Choroid plexus epithelial cell (primary cell): ENCODE measurements around the gene MFSD2A.
A peak's percentile ranks its signal among the peaks of the same experiment; 100 is the strongest.

Source experiments
- DNase-seq: peaks from one replicate; pipeline ENCODE4 v3.0.0-alpha.2; 2010; ENCODE audit warnings: low read depth
- H3K4me3 ChIP-seq: 2 replicates; pipeline ENCODE4 v1.5.1; 2011; ENCODE audit warnings: low read depth, mild to moderate bottlenecking, control low read depth, low read length, moderate library complexity
- TF ChIP-seq, protein P1 (sequence below): conservative IDR thresholded peaks from 2 replicates; pipeline ENCODE4 v1.5.1; 2011; ENCODE audit warnings: low read depth, mild to moderate bottlenecking, control low read depth, inconsistent platforms, low read length, moderate library complexity

Gene MFSD2A

DNA sequence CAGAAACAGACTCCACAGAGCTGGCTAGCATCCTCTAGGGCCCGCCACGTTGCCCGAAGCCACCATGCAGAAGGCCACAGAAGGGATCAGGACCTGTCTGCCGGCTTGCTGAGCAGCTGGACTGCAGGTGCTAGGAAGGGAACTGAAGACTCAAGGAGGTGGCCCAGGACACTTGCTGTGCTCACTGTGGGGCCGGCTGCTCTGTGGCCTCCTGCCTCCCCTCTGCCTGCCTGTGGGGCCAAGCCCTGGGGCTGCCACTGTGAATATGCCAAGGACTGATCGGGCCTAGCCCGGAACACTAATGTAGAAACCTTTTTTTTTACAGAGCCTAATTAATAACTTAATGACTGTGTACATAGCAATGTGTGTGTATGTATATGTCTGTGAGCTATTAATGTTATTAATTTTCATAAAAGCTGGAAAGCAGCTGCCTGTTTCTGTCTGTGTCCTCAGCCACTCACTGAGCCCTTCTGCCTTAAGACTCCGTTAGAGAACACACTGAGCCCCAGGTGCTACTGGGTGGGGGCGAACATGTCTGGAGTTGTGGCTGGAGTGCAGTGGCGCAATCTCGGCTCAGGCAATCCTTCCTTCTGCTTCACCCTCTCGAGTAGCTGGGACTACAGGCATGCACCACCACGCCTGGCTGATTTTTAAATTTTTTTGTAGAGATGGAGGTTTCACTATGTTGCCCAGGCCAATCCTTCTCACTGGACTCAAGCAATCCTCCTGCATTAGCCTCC is 14.8 kb downstream of the MFSD2A start:
- no peak for DNase-seq
- TF ChIP-seq, protein P1, sequence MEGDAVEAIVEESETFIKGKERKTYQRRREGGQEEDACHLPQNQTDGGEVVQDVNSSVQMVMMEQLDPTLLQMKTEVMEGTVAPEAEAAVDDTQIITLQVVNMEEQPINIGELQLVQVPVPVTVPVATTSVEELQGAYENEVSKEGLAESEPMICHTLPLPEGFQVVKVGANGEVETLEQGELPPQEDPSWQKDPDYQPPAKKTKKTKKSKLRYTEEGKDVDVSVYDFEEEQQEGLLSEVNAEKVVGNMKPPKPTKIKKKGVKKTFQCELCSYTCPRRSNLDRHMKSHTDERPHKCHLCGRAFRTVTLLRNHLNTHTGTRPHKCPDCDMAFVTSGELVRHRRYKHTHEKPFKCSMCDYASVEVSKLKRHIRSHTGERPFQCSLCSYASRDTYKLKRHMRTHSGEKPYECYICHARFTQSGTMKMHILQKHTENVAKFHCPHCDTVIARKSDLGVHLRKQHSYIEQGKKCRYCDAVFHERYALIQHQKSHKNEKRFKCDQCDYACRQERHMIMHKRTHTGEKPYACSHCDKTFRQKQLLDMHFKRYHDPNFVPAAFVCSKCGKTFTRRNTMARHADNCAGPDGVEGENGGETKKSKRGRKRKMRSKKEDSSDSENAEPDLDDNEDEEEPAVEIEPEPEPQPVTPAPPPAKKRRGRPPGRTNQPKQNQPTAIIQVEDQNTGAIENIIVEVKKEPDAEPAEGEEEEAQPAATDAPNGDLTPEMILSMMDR, result no peak
- H3K4me3 ChIP-seq, result no peak overlapping the region

DNA sequence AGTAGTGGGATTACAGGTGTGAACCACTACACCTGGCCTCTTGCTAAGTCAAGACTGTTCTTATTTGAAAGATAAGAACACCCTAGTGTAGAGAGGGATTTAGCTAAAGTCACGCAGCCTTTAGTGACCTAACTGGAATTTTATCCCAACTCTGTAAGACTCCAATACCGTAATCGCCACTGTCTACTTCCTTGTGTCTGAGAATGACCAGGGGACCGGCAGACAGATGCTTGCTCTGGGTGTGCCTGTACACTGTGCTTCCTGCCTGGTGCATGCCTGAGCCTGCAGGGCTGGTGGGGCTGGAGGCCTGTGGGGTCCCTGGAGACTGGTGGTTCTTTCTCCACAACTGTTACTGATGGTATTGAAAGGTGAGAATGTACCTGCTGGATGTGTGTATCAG is 15.3 kb downstream of the MFSD2A start:
- TF ChIP-seq, protein P1, result no peak
- DNase-seq, result no peak

DNA sequence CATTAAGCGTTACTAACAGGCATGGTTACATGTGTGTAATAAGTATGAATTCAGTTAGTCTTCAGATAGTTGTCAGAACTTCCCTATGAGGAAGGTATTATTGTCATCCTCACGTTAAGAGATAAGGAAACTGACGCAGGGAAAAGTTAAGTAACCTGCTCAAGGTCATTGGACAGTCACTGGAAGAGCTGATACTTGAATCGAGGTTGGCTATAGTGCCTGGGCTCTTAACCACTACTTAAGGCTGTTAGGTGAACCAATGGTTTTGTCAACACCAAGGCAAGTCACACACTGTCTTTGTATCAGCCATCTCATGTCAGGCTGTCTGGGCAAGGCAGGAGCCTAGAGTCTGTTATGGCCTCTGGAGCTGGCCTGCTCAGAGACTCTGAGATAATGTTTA is 16.2 kb downstream of the MFSD2A start:
- DNase-seq, result no peak
- TF ChIP-seq, protein P1, result no peak
- no peak overlapping the region for H3K4me3 ChIP-seq

More for the DNA sequence above, 15.3 kb downstream of the MFSD2A start:
- no peak overlapping the region for H3K4me3 ChIP-seq

DNA sequence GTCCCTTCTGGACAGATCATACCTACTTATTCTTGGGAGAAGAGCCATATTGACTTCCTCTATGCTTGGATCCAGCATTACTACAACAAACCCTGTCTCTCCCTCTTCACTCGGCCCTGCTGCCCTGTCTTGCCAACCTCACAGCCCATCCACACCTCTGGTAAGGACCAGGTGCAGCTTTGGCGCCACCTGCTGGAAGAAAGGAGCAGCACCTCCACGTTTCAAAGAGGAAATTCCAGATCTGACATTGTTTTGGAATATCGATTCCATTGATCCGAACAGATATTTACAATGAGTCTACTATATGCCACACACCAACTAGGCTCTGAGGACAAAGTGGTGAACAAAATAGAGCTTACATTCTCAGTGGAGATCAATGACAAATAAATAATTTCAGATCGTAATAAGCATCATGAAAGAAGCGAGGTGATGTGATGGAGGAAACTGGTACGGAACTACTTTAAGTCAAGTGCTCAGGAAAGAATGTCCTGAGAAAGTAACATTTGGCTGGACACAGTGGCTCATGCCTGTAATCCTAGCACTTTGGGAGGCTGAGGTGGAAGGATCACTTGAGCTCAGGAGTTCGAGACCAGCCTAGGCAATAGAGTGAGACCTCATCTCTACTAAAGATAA is 18.7 kb downstream of the MFSD2A start:
- TF ChIP-seq, protein P1, result peak; percentile 99
- H3K4me3 ChIP-seq, result no peak overlapping the region
- peak; percentile 69 for DNase-seq

DNA sequence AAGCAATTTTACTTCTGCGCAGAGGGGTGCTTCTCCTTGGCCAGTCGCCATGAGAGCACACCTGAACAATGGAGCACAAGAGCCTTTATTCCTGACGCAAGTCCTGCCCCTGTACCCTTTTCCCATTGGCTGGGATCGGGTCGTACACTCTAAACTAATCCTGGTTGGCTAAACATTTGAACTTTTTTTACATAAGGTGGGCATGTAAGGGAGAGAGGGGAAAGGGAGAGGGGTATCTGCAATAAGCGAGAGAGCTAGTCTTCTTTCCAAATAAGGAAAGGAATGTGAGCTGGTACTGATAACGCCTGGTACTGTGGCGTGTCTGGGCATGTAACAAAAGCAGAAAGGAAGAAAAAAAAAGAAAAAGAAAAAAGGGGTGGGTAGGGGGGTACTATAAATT is 21.8 kb downstream of the MFSD2A start:
- no peak for DNase-seq
- TF ChIP-seq, protein P1, result no peak
- H3K4me3 ChIP-seq, result no peak overlapping the region

DNA sequence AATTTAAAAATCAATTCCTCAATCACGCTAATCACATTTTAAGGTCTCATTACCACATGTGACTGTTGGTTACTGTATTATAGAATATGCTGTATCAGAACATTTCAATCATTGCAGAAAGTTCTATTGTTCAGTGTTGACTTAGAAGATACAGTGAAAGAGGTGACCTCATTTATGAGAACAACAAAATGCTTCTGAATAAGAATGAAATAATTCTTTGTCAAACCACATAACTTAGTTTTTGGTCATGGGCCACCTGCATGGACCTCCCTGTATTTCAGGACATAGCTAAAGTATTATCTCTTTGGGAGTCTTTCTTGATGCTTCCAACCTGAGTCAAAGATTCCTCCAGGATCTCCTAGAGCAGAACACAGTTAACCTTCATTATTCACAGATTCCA is 22.3 kb downstream of the MFSD2A start:
- no peak overlapping the region for H3K4me3 ChIP-seq
- TF ChIP-seq, protein P1, result no peak
- no peak for DNase-seq

DNA sequence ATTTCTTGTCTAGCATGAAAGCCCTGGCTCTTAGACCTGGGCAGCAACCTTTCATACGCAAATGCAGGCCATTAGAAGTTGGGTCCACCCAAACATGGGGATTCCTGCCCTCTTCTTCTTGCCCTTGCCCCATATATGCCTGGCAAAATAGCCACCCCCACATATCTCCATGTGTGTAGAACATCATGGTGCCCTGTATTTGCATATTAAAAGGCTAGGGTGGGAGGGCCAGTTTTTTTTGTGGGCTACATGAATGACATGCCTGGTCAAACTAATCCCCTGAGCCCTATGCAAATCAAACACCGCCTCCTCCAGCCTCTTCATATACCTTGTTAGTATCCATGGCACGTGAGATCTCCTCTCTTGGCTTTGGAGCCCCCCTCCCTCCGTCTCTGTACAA is 24.7 kb downstream of the MFSD2A start:
- H3K4me3 ChIP-seq, result no peak overlapping the region
- TF ChIP-seq, protein P1, result no peak

More for the DNA sequence above, 24.7 kb downstream of the MFSD2A start:
- no peak for DNase-seq
